GM18858 (cell line): ENCODE results near the gene SPATA9.

ENCODE experiments used
- ATAC-seq: cut with Tn5 transposase; IDR thresholded peaks from one replicate; pipeline ENCODE4 v1.9.1; 2021; ENCODE audit not compliant: unreplicated experiment

Gene SPATA9

GRCh38 chr5:95689680-95690079 is 6.9 kb upstream of the SPATA9 start:
- ATAC-seq, result no peak

GRCh38 chr5:95686651-95687050 is 3.9 kb upstream of the SPATA9 start:
- no peak for ATAC-seq

GRCh38 chr5:95684361-95684760 is 1.6 kb upstream of the SPATA9 start:
- ATAC-seq, result no peak

- no peak for ATAC-seq
Measured at GRCh38 chr5:95673081-95673480, 9.7 kb downstream of the SPATA9 start.

- ATAC-seq, result no peak
Measured at GRCh38 chr5:95672641-95673040, 10.2 kb downstream of the SPATA9 start.

GRCh38 chr5:95671826-95672225 is 11.0 kb downstream of the SPATA9 start:
- ATAC-seq, result no peak

- no peak for ATAC-seq
Measured at GRCh38 chr5:95670568-95670967, 12.2 kb downstream of the SPATA9 start.

GRCh38 chr5:95669985-95670384 is 12.8 kb downstream of the SPATA9 start:
- ATAC-seq, result no peak

GRCh38 chr5:95669540-95669939 is 13.3 kb downstream of the SPATA9 start:
- ATAC-seq, result no peak

GRCh38 chr5:95668728-95669127 is 14.1 kb downstream of the SPATA9 start:
- ATAC-seq, result no peak

- ATAC-seq, result no peak
Measured at GRCh38 chr5:95668216-95668615, 14.6 kb downstream of the SPATA9 start.

GRCh38 chr5:95667678-95668077 is 15.1 kb downstream of the SPATA9 start:
- no peak for ATAC-seq

- no peak for ATAC-seq
Measured at GRCh38 chr5:95667061-95667618, 15.7 kb downstream of the SPATA9 start.

GRCh38 chr5:95664204-95664786 is 18.5 kb downstream of the SPATA9 start:
- ATAC-seq, result no peak

GRCh38 chr5:95662946-95663345 is 19.8 kb downstream of the SPATA9 start:
- ATAC-seq, result no peak

GRCh38 chr5:95660060-95660459 is 22.7 kb downstream of the SPATA9 start:
- no peak for ATAC-seq

GRCh38 chr5:95655575-95655974 is 27.2 kb downstream of the SPATA9 start:
- ATAC-seq, result no peak

GRCh38 chr5:95654196-95654595 is 28.6 kb downstream of the SPATA9 start:
- ATAC-seq, result no peak

- no peak for ATAC-seq
Measured at GRCh38 chr5:95652849-95653248, 29.9 kb downstream of the SPATA9 start.

GRCh38 chr5:95649842-95650620 is 32.8 kb downstream of the SPATA9 start:
- no peak for ATAC-seq

GRCh38 chr5:95649274-95649673 is 33.5 kb downstream of the SPATA9 start:
- no peak for ATAC-seq
